CD4-positive, alpha-beta T cell treated with Interferon gamma for 1 hour (primary cell): ENCODE results near the gene TNIK.

ENCODE experiments used
- DNase-seq: peaks from one replicate; pipeline ENCODE4 v3.0.0-alpha.2; 2020

Gene TNIK

GRCh38 chr3:171058873-171059603 is 401.2 kb downstream of the TNIK start:
- no peak for DNase-seq

GRCh38 chr3:171058058-171058457 is 402.1 kb downstream of the TNIK start:
- no peak for DNase-seq

GRCh38 chr3:171057072-171057471 is 403.1 kb downstream of the TNIK start:
- no peak for DNase-seq

GRCh38 chr3:171056528-171056927 is 403.7 kb downstream of the TNIK start:
- DNase-seq, result no peak

GRCh38 chr3:171055336-171056178 is 404.6 kb downstream of the TNIK start:
- DNase-seq, result no peak

- no peak for DNase-seq
Measured at GRCh38 chr3:171054921-171055320, 405.3 kb downstream of the TNIK start.

- DNase-seq, result no peak
Measured at GRCh38 chr3:171054231-171054630, 406.0 kb downstream of the TNIK start.

- peak; percentile 8 for DNase-seq
Measured at GRCh38 chr3:171049861-171050444, 410.3 kb downstream of the TNIK start.

GRCh38 chr3:171046760-171047159 is 413.4 kb downstream of the TNIK start:
- DNase-seq, result no peak

- DNase-seq, result no peak
Measured at GRCh38 chr3:171044835-171045793, 415.1 kb downstream of the TNIK start.

GRCh38 chr3:171044384-171044783 is 415.8 kb downstream of the TNIK start:
- DNase-seq, result no peak

GRCh38 chr3:171039674-171040073 is 420.5 kb downstream of the TNIK start:
- DNase-seq, result no peak

- no peak for DNase-seq
Measured at GRCh38 chr3:171038342-171038741, 421.9 kb downstream of the TNIK start.

- no peak for DNase-seq
Measured at GRCh38 chr3:171028779-171029232, 431.4 kb downstream of the TNIK start.

- DNase-seq, result no peak
Measured at GRCh38 chr3:171028025-171028778, 432.0 kb downstream of the TNIK start.

GRCh38 chr3:171026597-171027293 is 433.5 kb downstream of the TNIK start, which contains the start of gene SLC2A2:
Gene SLC2A2, minus strand, starts transcription at chr3:171026720. Its CDS starts 50 bp downstream, at chr3:171026670.
- DNase-seq, result no peak

GRCh38 chr3:171023566-171023965 is 436.6 kb downstream of the TNIK start:
- no peak for DNase-seq

GRCh38 chr3:171021377-171021776 is 438.8 kb downstream of the TNIK start:
- DNase-seq, result no peak

- no peak for DNase-seq
Measured at GRCh38 chr3:171018156-171018935, 441.9 kb downstream of the TNIK start.
